Iris pigment epithelial cell (primary cell): ENCODE data around the gene ARMC7.

Source experiments
- DNase-seq: peaks from one replicate; pipeline ENCODE4 v3.0.0-alpha.2; 2011; ENCODE audit warnings: low read depth

ARMC7 gene

DNA sequence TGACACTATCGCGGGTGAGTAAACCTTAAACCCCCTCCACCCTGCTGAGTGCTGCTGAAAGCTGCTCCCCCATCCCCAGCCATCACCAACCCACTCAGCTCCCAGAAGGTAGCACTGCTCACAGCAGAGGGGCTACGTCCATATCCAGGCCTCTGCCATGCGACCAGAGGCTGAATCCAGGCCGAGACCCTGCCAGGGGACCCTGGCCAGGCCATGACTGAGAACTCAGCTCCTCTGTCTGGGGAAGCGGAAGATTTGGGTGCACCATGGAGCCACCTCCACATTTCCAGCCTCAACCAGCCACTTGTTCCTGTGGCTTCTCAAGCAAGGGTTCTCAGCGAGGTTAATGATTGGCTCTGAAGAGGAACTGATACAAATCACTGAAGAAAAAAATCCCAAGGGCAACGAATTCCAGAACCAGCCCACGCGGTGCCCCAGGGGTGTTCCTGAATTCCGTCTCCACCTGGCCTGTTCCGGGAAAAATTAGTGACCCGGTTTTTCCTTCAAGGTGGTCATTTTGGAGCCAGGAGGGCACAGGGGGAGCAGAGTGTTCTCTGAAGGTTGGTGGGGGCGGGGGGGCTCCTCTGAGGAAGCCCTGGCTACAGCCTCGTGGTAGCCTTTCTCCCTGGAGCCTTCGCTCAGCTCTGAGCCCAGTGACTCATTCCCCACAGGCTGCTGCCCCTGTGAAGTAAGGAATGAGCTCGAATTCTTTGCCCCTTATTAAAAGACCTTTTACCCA, 31.3 kb upstream of the ARMC7 start:
- peak; percentile 81 for DNase-seq

DNA sequence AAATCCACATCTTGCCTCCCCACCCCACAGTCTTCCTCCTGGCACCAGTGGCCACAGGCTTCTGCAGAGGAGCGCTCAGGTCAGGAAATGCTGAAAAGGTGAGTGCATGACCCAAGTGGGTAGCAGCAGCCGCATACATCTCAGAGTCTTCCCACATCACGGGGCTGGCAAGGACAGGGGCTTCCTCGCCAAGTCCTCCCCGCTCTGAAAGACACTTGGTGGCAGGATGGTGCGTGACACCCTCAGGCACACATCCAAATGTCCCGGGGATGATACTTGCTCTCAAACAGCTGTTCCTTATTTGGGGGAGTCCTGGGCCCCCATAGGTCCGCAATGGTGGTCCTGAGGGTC, 30.8 kb upstream of the ARMC7 start:
- no peak for DNase-seq

DNA sequence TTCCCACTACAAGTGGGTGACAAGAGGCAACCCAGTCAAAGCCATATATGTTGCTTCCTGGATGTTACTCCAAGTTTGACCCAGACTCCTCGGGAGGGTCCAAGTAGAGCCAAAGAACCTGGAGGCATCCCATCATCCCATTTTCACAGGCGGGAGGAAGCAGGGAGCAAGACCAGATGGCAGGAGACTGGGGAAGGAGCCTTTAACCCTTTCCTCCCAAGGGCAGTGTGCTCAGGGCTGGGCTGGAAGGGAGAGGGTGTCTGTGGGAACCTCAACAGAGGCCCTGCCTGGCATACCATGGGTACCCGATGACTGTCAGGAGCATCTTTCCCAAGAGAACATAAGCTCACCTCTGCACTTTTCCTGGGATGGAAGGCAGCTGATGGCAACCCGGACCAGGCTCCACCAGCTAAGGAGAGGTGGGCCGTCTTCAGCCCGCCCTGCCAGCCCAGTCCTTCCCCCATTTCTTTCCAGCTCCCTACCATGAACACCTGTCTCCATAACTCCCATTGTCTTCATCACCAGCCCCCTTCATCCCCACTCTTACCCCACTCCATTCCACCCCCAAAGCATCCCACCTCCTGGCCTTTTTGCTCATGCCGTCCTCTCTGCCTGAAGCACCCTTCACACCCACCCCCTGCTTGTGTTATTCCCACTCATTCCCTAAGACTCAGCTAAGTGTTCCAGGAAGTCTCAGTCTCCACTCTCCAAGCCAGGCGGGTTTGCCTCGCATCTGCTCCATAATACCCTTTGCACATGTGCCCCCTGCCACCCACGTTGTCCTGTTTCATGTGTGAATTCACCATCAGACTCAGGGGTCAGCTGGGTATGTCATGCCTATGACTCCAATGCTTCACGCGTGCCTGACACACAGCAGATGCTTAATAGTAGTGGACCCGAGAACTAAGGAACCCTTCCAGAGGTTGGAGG, 27.9 kb upstream of the ARMC7 start:
- no peak for DNase-seq

DNA sequence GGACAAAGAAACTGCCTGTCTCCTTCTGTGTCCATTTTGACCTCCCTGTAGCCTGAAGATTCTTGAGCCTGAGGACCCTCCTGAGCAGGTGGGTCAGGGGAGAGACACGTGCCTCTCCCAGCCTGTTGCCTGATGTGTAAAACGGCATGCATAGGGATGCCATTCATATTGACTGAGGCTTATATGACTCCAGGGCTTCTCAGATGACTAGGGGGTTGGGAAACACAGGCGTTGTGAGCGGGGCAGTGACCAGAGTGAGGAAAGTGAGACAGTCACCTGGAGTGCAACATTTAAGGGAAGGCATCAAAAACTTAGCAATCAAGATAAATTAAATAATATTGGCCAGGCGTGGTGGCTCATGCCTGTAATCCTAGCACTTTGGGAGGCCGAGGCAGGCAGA, 27.1 kb upstream of the ARMC7 start:
- DNase-seq = no peak

DNA sequence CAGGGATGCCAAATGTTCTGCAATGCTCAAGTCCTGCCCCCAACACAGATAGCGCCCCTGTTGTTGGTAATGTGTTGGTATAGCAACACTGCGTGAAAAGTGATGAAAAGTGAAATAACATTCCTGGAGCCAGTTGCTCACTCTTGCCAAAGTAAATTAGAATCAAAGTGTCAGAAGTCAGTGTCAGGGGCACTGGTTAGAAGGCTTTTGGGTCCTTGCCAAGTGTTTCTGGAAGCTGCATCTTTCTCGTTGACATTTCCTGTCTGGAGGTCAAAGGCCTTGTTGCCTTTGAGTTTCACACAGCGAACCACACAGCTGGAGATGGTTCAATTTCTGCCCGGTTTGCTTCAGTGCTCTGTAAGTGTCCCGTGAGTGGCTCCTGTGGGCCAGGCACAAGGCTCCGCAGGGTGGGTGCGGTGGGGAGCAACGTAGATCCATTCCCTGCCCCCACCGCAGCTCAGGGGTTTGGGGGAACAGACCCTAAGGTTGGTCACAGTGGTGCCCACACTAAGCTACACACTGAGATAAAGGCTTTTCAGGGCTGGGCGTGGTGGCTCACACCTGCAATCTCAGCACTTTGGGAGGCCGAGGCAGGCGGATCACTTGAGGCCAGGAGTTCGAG, 25.6 kb upstream of the ARMC7 start:
- DNase-seq = no peak

DNA sequence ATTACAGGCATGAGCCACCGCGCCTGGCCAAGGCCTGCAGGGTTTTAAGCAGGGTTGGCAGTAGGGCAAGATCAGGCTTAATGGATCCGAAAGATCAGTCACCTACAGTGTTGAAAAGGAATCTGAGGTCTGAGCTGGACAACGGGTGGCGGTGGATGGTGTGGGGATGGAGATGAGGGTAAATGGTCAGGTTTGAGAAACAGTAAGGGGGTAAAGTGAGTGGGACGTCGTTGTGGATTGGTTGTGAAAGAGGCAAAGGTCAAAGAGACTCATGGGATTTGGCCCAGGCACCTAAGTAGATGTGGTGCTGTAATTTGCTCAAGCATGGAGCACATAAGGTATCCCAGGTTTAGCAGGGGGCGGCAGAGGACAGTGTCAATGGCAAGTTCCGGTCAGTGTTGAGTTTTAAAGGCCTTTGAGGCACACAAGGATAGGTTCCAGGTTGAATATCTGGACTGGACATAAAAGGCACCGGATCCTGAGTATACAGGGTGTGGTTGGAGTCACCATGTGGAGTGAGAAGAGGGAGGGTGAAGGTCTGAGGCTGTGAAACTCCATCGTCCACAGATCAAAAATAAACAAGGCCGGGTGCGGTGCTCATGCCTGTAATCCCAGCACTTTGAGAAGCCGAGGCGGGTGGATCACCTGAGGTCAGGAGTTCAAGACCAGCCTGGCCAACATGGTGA, 23.1 kb upstream of the ARMC7 start:
- DNase-seq = no peak

DNA sequence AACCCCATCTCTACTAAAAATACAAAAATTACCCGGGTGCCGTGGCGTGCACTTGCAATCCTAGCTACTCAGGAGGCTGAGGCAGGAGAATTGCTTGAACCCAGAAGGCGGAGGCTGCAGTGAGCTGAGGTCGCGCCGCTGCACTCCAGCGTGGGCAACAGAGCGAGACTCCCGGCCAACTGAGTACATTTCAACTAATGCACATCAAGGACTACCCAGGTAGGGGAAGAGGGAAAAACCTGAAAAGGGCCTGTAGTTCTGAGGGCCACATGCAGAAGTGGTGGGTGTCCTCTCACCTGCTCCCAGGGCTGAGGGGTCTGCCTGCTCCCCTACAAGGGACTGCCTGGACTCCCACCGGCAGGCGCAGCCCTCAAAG, 22.6 kb upstream of the ARMC7 start:
- DNase-seq = no peak

DNA sequence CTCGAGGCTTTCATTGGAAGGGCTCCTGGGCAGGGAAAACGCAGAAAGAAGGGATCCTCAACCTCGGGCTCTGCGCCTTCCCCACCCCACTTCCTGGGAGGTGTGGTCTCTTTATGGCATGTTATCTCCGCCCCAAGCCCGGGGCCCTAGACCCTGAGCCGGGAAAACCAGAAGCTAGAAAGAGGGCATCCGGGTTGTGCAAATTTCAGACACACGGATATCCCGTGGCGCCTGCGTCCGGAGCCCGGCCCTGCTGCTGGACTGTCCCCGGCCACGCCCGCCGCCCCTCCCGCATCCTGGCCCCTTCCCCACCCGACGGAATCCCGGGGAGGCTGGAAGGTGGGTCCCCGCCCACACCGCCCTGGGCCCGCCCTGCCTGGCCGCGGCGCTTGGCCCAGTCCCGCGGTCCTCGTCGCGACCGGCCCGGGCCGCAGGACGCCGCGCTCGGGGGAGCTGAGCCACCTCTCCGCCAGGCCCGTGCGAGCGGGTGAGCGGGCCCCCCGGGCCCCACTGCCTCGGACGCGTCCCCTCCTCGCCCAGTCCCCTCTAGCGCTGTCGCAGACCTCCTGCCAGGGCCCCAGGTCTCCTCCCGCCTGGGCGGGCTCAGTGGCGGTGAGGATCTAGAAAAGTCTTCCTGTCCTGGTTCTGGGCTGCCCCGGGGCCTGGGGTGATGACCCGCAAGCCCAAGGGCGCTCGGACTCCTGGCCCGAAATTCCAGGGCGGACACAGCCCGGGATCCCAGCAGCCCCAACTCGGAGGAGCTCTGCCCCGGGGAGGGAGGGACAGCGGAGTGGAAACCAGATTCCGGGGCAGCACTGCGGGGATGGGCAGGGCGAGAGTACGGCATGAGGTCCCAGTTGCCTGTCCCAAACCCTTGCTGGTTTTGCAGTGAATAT, 22.0 kb upstream of the ARMC7 start, which contains the start of gene SLC16A5:
Gene SLC16A5, plus strand, starts transcription at position 397 of the 896 bp plus-strand sequence. CDS start 5,683 bp downstream, outside the sequence.
- peak; percentile 81 for DNase-seq

DNA sequence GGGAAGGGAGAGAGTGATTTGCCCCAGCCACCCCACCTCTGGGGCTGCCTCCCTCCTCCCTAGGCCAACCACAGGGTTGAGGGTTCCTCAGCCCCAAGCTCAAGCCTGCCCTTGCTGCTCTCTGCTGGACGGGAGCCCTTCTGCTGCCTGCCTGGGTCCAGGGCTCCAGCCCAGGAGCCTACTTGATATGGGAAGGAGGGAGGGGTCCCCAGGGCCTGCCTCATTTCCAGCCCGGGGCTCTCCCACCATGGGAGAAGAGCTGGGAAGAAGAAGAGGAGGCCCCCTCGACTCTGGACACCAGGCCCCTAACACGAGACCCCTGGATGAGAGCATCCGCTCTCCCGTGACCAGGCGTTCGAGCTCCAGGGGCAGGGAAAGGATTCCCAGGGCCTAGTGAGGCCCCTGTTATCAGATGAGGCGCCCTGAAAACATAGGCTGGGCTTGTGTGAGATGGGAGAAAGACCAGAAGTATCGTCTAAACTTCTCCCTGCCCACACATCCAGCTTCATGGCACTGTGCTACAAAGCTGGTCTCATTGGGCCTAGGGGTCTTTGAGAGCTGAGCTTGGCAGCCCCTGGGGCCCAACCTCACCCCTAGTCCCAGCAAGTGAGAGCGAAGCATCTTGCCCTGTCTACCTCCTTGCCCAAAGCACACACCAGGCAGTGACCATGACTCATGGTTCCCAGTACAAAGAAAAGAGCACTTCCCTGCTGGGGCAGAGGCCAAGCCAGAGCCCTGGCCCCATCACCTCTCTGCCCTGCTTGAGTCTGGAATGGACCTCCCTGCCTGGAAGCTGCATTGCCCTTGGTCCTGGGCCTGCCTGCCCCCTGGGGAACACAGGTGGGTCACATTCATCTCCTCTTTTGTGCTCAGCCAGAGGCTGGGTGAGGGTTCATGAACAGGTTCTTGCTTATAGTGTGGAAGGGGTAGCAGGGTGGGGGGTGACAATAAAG, 21.0 kb upstream of the ARMC7 start:
- no peak for DNase-seq

DNA sequence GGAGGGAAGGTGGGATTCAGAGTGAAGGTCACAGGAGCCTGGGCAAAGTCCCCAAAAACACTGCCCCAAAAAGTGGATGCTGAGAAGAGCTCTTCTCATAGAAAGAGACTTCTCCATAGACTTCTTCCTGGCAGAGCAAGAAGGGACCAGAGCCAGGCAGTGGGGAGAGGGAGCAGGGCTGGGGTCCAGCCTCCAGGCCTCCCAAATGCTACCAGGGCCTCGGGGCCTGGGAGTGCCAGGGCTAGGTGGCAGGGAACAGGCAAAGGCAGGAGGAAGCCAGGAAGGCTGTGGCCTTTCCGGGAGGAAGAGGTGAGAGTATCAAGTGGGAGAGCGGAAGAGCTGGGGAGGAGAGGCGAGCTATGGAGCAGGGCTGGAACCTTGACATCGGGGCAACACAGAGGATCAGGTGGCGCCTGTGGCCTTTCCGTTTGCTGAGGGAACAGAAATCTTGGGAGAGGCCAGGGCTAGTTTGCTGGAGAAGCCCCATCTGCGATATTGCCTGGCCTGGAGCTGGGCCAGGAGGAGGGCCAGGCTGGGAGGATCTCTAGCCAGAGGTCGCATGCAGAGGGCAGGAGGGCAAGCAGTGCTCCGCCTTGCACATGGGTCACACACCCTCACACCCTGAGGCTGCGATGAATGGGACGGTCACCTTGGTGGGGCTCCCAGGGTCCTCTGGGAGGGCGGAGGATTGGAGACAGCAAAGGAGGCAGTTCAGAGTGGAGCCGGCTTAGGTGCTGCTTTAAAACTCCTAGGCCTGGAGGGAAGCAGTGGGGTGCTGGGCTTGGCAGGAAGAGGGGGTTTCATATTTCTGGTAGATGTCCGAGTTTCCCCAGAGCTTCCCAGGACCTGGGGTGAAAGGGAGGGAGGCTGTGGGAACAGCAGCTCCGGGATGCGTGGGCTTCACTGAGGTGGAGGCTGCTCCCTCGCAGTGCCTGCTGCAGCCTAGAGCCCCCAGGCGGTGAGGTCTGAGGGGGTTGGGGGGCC, 18.6 kb upstream of the ARMC7 start:
- no peak for DNase-seq

DNA sequence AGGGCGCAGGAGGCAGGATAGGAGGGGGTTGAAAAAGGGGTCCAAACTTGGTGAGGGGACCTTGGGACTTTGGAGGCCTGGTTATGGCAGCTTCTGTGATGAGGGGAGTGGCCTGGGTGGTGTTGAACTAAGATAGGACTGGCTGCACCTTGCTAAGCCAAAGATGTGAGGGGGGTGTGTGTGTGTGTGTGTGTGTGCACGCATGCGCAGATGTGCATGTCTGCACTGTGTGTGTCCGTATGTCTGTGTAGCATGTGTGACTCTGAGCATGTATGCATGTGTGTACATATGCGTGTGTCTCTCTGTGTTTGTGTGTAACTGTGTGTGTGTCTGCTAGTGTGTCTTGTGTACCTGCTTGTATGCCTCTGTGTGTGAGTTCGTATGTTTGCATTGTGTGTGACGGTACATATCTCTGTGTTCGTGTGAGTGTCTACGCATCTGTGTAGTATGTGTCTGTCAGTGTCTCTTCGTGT, 17.9 kb upstream of the ARMC7 start:
- no peak for DNase-seq

DNA sequence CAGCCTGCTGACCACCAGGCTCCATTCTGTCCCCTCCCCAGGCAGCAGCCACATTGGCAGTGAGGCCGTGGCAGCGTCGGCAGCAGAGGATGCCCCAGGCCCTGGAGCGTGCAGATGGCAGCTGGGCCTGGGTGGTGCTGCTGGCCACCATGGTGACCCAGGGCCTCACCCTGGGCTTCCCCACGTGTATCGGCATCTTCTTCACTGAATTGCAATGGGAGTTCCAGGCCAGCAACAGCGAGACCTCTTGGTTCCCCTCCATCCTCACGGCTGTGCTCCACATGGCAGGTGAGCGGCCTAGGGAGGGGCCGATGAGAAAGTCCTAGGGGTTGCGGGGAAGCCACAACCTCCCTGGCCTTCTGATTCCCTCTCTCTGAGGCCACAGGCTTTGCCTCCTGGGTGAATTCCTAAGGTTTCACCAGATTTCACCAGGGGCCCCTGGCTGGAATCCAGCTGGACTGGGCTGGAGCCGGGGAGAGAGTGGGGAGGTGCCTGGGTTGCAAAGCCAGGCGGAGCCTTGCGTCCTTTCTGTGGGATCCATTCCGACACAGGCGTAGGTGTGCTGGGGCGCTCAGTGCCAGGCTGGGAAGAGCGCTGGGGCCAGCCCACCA, 16.1 kb upstream of the ARMC7 start:
- no peak for DNase-seq

DNA sequence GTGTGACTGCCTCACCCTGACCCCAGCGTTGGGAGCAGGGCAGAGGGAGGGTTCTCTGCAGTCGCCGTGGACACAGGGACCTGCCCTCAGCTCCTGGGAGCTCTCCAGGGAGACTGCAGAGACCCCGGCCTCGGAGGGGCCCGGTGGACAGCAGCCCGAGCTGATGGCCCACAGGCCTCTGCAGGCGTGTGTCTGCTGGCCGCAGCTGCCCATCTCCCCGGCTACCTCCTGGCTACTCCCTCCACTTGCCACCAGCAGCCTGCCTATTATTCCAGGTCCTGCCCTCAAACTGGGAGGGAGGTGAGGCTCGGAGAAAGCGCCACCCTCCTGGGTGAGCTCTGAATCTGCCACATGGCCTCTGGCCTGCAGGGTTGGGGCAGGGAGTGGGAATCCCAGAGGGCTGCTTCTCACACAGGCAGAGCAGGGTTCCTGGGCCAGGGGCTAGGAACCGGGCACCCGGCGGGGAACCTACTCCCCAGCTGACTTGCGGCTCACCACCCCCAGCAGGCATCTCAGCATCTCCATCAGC, 14.8 kb upstream of the ARMC7 start:
- DNase-seq = no peak

DNA sequence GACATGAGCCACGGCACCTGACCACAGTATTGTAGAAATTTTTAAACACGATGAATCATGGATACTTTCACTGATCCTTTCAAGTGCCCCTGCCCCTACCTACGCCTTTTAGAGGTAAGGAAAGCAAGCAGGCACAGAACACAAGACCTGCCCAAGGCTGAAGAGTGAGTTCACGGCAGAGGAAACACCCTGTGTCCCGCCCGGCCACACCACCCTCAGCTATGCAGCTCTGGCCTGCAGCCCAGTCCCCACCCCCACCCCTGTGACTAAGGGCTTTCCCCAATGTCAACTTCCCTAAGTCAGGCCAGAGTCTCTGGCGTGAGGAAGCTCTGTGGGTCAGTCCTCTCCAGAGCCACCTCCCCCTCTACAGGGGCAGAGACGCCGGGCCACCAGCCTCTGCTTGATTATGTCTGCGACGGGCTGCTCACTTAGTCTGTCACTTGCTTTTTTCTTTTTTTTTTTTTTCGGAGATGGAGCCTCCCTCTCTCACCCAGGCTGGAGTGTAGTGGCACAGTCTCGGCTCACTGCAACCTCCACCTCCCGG, 13.6 kb upstream of the ARMC7 start:
- DNase-seq = peak; percentile 77

DNA sequence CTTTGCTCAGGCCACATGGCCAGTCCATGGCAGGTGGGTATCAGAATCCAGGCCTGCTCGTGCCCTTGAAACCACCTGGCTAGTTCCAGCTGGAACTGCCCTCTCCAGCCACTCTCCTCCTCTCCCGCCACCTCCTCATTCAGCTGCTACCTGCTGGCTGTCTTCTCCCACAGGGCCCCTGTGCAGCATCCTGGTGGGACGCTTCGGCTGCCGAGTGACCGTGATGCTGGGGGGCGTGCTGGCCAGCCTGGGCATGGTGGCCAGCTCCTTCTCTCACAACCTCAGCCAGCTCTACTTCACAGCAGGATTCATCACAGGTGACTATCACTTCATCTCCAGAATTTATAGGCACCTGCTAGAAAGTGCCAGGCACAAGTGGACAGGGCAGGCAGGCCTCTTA, 11.9 kb upstream of the ARMC7 start:
- DNase-seq = no peak

DNA sequence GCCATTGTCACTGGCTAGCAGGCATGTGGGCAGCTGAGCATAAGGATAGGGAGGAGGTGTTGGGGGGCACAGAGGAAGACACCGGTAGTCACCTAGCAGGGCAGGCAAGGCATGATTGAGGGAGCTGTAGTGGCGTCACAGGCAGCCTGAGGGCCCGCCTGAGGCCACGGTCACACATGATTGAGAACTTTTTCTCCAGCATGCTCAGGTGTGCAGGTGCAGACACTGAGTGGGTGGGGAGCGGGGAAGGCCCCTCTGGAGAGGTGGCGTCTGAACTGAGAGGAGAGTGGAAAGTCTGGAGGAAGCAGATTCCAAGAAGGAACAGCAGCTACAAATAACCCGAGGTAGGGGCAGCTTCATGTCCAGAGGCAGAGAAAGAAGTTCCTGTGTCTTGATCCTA, 10.9 kb upstream of the ARMC7 start:
- no peak for DNase-seq

DNA sequence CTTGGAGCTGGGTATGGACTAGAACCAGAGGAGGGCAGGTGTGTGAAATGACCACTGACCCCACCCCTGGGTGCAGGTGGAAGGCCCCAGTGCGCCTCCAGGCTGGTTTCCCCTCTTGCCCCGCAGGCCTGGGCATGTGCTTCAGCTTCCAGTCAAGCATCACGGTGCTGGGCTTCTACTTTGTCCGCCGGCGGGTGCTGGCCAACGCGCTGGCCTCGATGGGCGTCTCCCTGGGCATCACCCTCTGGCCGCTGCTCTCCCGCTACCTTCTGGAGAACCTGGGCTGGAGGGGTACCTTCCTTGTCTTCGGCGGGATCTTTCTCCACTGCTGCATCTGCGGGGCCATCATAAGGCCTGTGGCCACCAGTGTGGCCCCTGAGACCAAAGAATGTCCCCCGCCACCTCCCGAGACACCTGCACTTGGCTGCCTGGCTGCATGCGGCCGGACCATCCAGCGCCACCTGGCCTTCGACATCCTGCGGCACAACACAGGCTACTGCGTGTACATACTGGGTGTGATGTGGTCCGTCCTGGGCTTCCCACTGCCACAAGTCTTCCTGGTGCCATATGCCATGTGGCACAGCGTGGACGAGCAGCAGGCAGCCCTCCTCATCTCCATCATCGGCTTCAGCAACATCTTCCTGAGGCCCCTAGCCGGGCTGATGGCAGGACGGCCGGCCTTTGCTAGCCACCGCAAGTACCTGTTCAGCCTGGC, 9.7 kb upstream of the ARMC7 start:
- no peak for DNase-seq
